HepG2 (cell line): ENCODE data around the gene FYB2. TPM values are rescaled to one million over a fixed set of nuclear protein-coding genes. Genes with fewer than 3 reads are reported as not detected.

Experiments used
- ATAC-seq: fragments of 200-7000 bp; cut with Tn5 transposase; 3 replicates; pipeline ENCODE4 v1.9.1; 2020; ENCODE audit warnings: mild to moderate bottlenecking, moderate library complexity
- BruUV-seq: library from RNA; stranded (reverse); fragments of 400-500 nt; replicated peaks from 2 replicates; lab custom pipeline; 2021; lab: Mats Ljungman, UMichigan
- CTCF ChIA-PET: fragments of 300-600 bp; formaldehyde crosslinking; extraction: SDS; loops from one replicate; lab custom pipeline; 2021; ENCODE audit warnings: low total read pairs, inconsistent platforms, low intra/inter-chr PET ratio; lab: Yijun Ruan, JAX
- POLR2A ChIA-PET: fragments of 350-600 bp; sonication (Branson Sonifier 250); formaldehyde crosslinking; loops from one replicate; lab custom pipeline; 2020; ENCODE audit warnings: antibody characterized with exemption, inconsistent platforms; lab: Yijun Ruan, JAX
- DNase-seq: peaks from one replicate; pipeline ENCODE4 v3.0.0-alpha.2; 2015; ENCODE audit warnings: low spot score
- FAIRE-seq: peaks from 3 replicates; lab custom pipeline; 2011; peaks lifted over from hg19 to GRCh38; lab: Jason Lieb, UNC
- H2AFZ ChIP-seq: one replicate; pipeline ENCODE4 v1.6.1; 2011; ENCODE audit warnings: low read length, inconsistent platforms
- H3K27ac ChIP-seq: fragments of 300-600 bp; 3 replicates; pipeline ENCODE4 v1.8.0; 2011; ENCODE audit warnings: mixed run types, mild to moderate bottlenecking, mixed read lengths, low read length, inconsistent platforms; ENCODE audit not compliant: insufficient read depth; ENCODE audit errors: extremely low read length
- H3K27me3 ChIP-seq, 2 experiments: fragments of 200-600 bp in 1 of 2; 2 replicates in 1 of 2; 3 replicates in 1 of 2; pipeline versions ENCODE4 v1.6.0 to v1.8.0; 2011; ENCODE audit warnings: low read length in 2 of 2, mild to moderate bottlenecking in 2 of 2, moderate library complexity in 2 of 2, inconsistent platforms in 1 of 2; ENCODE audit not compliant: insufficient read depth in 2 of 2, control insufficient read depth in 1 of 2
- H3K36me3 ChIP-seq, 2 experiments: fragments of 200-600 bp in 1 of 2; replicated peaks in 1 of 2; 2 replicates in 1 of 2; 3 replicates in 1 of 2; pipeline versions ENCODE4 v1.5.1 to v1.8.0; 2011; ENCODE audit warnings: low read length in 2 of 2, inconsistent platforms in 1 of 2; ENCODE audit not compliant: insufficient read depth in 2 of 2, control insufficient read depth in 1 of 2
- H3K4me1 ChIP-seq: 2 replicates; pipeline ENCODE4 v1.5.1; 2012; ENCODE audit warnings: low read length, inconsistent platforms; ENCODE audit not compliant: insufficient read depth
- H3K4me2 ChIP-seq: 2 replicates; pipeline ENCODE4 v1.6.0; 2011; ENCODE audit warnings: low read depth, low read length, inconsistent platforms
- H3K4me3 ChIP-seq, 3 experiments: fragments of 200-600 bp in 1 of 3; sonication (generic), shearing (Covaris generic) in 1 of 3; replicated peaks in 1 of 3; 2 replicates each; pipeline ENCODE4 v1.5.1; 2011 to 2016; ENCODE audit warnings: low read length in 3 of 3, inconsistent platforms in 2 of 3, low read depth in 2 of 3, mild to moderate bottlenecking in 2 of 3, control low read depth in 1 of 3, mixed read lengths in 1 of 3; ENCODE audit not compliant: insufficient read depth in 1 of 3
- H3K79me2 ChIP-seq: one replicate; pipeline ENCODE4 v1.6.1; 2011; ENCODE audit warnings: low read length, inconsistent platforms; ENCODE audit not compliant: insufficient read depth
- H3K9ac ChIP-seq: 2 replicates; pipeline ENCODE4 v1.6.0; 2011; ENCODE audit warnings: mild to moderate bottlenecking, low read depth, low read length, inconsistent platforms; ENCODE audit not compliant: insufficient read depth
- H3K9me3 ChIP-seq: 2 replicates; pipeline ENCODE4 v1.5.1; 2012; ENCODE audit warnings: mild to moderate bottlenecking, low read length
- H4K20me1 ChIP-seq: 2 replicates; pipeline ENCODE4 v1.6.0; 2011; ENCODE audit warnings: inconsistent platforms, mild to moderate bottlenecking, low read length, moderate library complexity; ENCODE audit not compliant: insufficient read depth
- DRAP1 ChIP-seq: IDR thresholded peaks from 2 replicates; pipeline ENCODE4 v1.6.1; 2016; ENCODE audit warnings: missing genetic modification reagents, missing compliant biosample characterization
- JUNB ChIP-seq: sonication (generic); formaldehyde crosslinking; IDR thresholded peaks from 2 replicates; pipeline ENCODE4 v1.8.0; 2022; ENCODE audit warnings: missing genetic modification reagents, mild to moderate bottlenecking, borderline replicate concordance
- KDM4B ChIP-seq: sonication (generic); formaldehyde crosslinking; IDR thresholded peaks from 2 replicates; pipeline ENCODE4 v1.4.0; 2020; ENCODE audit warnings: missing genetic modification reagents
- RBFOX2 ChIP-seq: fragments of 200-400 bp; formaldehyde crosslinking; IDR thresholded peaks from 2 replicates; pipeline ENCODE4 v1.6.1; 2017; ENCODE audit warnings: low read depth, mild to moderate bottlenecking, low read length
- RFX5 ChIP-seq: IDR thresholded peaks from 2 replicates; pipeline ENCODE4 v1.6.1; 2011; ENCODE audit warnings: low read depth, low read length, improper control_type of control experiment
- SYNCRIP ChIP-seq: fragments of 200-400 bp; formaldehyde crosslinking; IDR thresholded peaks from 2 replicates; pipeline ENCODE4 v1.6.1; 2018; ENCODE audit warnings: mild to moderate bottlenecking, low read depth, low read length; ENCODE audit not compliant: insufficient read depth
- THYN1 ChIP-seq: sonication (generic); formaldehyde crosslinking; IDR thresholded peaks from 2 replicates; pipeline ENCODE4 v1.8.1; 2023; ENCODE audit warnings: low read depth, mild to moderate bottlenecking, moderate library complexity, missing genetic modification reagents, borderline replicate concordance
- YY1 ChIP-seq: IDR thresholded peaks from 2 replicates; pipeline ENCODE4 v1.6.1; 2011; ENCODE audit warnings: low read length, low read depth, moderate library complexity, mild to moderate bottlenecking; ENCODE audit not compliant: insufficient read depth, insufficient replicate concordance
- ZEB1 ChIP-seq: IDR thresholded peaks from 2 replicates; pipeline ENCODE4 v1.6.1; 2012; ENCODE audit warnings: mild to moderate bottlenecking, low read depth, inconsistent platforms; ENCODE audit not compliant: insufficient replicate concordance
- ZNF496 ChIP-seq: sonication (generic); formaldehyde crosslinking; IDR thresholded peaks from 2 replicates; pipeline ENCODE4 v1.8.1; 2023; ENCODE audit warnings: mild to moderate bottlenecking, moderate library complexity, missing genetic modification reagents; ENCODE audit not compliant: insufficient replicate concordance
- ZNF512B ChIP-seq: sonication (generic); formaldehyde crosslinking; IDR thresholded peaks from 2 replicates; pipeline ENCODE4 v1.5.1; 2020; ENCODE audit warnings: missing genetic modification reagents, mild to moderate bottlenecking, borderline replicate concordance
- ZNF616 ChIP-seq: sonication (generic); formaldehyde crosslinking; IDR thresholded peaks from 2 replicates; pipeline ENCODE4 v1.5.0; 2020; ENCODE audit warnings: low read depth, mild to moderate bottlenecking, missing genetic modification reagents
- ZNF816 ChIP-seq: sonication (generic); formaldehyde crosslinking; IDR thresholded peaks from 2 replicates; pipeline ENCODE4 v1.8.0; 2022; ENCODE audit warnings: missing genetic modification reagents, mild to moderate bottlenecking, borderline replicate concordance
- WGBS: methylation state at CpG from one replicate; pipeline ENCODE4 v1.1.6; 2017; ENCODE audit warnings: low lambda C conversion rate; 5-methylcytosine and 5-hydroxymethylcytosine counted together
- in situ Hi-C: cut with HindIII; loops from 2 replicates; pipeline ENCODE4 v1.10.0; 2017; ENCODE audit warnings: low pct_unique_long_range_greater_than_20kb; ENCODE audit not compliant: extremely low pct_ligation_motif_present
- intact Hi-C: fragments of 100-400 bp; cut with micrococcal nuclease; formaldehyde crosslinking; loops from one replicate; pipeline ENCODE4 v1.10.0; 2022; ENCODE audit not compliant: unreplicated experiment
- polyA plus RNA-seq, 8 experiments: library from polyadenylated mRNA; depleted of rRNA in 3 of 8; stranded (reverse) in 7 of 8; unstranded in 1 of 8; fragments of >200 nt; fragmentation: Illumina TruSeq in 4 of 8; extraction: Trizol in 4 of 8; gene quantifications; 2 replicates each; pipeline versions ENCODE4 v1.2.1 to v1.2.3, GENCODE V29; 2011 to 2016; ENCODE audit warnings: low read depth in 4 of 8, missing spikeins in 1 of 8, mixed read lengths in 1 of 8; ENCODE audit not compliant: insufficient read depth in 1 of 8
- total RNA-seq, 5 experiments: library from RNA; depleted of rRNA; stranded (reverse); fragments of >200 nt; fragmentation: Illumina TruSeq; extraction: Trizol; gene quantifications; 2 replicates each; pipeline ENCODE4 v1.2.3, GENCODE V29; 2016; ENCODE audit warnings: low read depth in 1 of 5

FYB2 gene
- total and polyA plus RNA-seq, 2 of the 13 experiments (the other 11 are each of a cell fraction or from before 2014, with no cell fraction given) = 1.2 to 2.7 TPM

- Histone ChIP-seq H3K36me3 (no peaks in the 10 kb centered on the region), H3K4me2 (peak overlapping the region; percentile 87), H4K20me1 (no peaks in the 10 kb centered on the region), H3K9me3 (no peaks in the 10 kb centered on the region), H3K27ac (peak overlapping the region; percentile 89), H3K27me3 (no peaks in the 10 kb centered on the region), H3K79me2 (peaks cover 17% of the 10 kb centered on the region), H3K4me3 (peak overlapping the region; percentile 46 to 62 (median 49); a peak in 5 of 6 replicates), H3K4me1 (peaks cover 79% of the 10 kb centered on the region), H3K9ac (peak overlapping the region; percentile 70), H2AFZ (no peak overlapping the region)
- POLR2A ChIA-PET = interaction anchor here (1.0 to 3.6 kb wide), 17 partner anchors 14 to 1426 kb away, joined by 3 to 63 read pairs (median 4); partner anchors contain the start of genes C8B and FYB2
- ATAC-seq = no peak
- 0% methylated on average over 1 of the region's 1 CpG for WGBS
- intact Hi-C loops (loop anchor here (1.0 to 2.0 kb wide), 2 partner anchors 111 to 206 kb away; partner anchors contain the start of gene C8B), in situ Hi-C loops (no loop called here)
- CTCF ChIA-PET = no interaction called here
- TF ChIP-seq ZNF816 (CRISPR knock-in tag) = 0 out of 2 replicates have a peak, but pooled peaks have one; percentile 10
- TF ChIP-seq ZEB1 = no peak
- TF ChIP-seq RBFOX2 = peak; percentile 56; the same call in 1 of the 2 replicates
- no peak for DNase-seq
- FAIRE-seq = peak; percentile 30
- BruUV-seq = no TSS peak
Observed at GRCh38 chr1:56855190-56855589, 36.0 kb upstream of the FYB2 start.

GRCh38 chr1:56854521-56855099, 35.4 kb upstream of the FYB2 start, which contains the start of gene C8A:
TSS of gene C8A (plus strand) at chr1:56854797. CDS start at chr1:56854902, 105 bp downstream.
- H3K4me2 ChIP-seq = peak within 1 kb of the TSS; percentile 87
- DNase-seq (peak; percentile 87), FAIRE-seq (peak; percentile 96), ATAC-seq (peak; percentile 96)
- no peak within 1 kb of the TSS for H2AFZ ChIP-seq
- H3K9me3 ChIP-seq = no peaks in the 10 kb centered on the region
- POLR2A ChIA-PET = interaction anchor here (0.8 to 3.6 kb wide), 20 partner anchors 14 to 1426 kb away, joined by 3 to 63 read pairs (median 4); partner anchors contain the start of genes C8B and FYB2
- no peaks in the 10 kb centered on the region for H3K36me3 ChIP-seq
- 0% methylated on average over 3 of the region's 3 CpGs for WGBS
- peak within 1 kb of the TSS; percentile 46 to 62 (median 49); a peak in 5 of 6 replicates for H3K4me3 ChIP-seq
- H3K27me3 ChIP-seq = no peaks in the 10 kb centered on the region
- peak within 1 kb of the TSS; percentile 89 for H3K27ac ChIP-seq
- CTCF ChIA-PET = no interaction called here
- peaks cover 17% of the 10 kb centered on the region for H3K79me2 ChIP-seq
- no peaks in the 10 kb centered on the region for H4K20me1 ChIP-seq
- H3K9ac ChIP-seq = peak within 1 kb of the TSS; percentile 70
- no TSS peak for BruUV-seq
- in situ Hi-C loops = loop anchor here (5.0 kb wide), 1 partner anchor 58 kb away; no protein-coding TSS in a partner anchor
- intact Hi-C loops = loop anchor here (1.0 to 2.0 kb wide), 3 partner anchors 56 to 206 kb away; partner anchors contain the start of gene C8B
- peaks cover 79% of the 10 kb centered on the region for H3K4me1 ChIP-seq
- peak; percentile 69; the same call in 1 of the 2 replicates for TF ChIP-seq ZNF512B (CRISPR knock-in tag)
- TF ChIP-seq ZNF496 (CRISPR knock-in tag) = no peak
- TF ChIP-seq ZNF616 (CRISPR knock-in tag) = no peak
- no peak for TF ChIP-seq RFX5
- no peak for TF ChIP-seq THYN1 (CRISPR knock-in tag)
- peak; percentile 83 for TF ChIP-seq DRAP1 (CRISPR knock-in tag)
- TF ChIP-seq JUNB = no peak
- no peak for TF ChIP-seq KDM4B (CRISPR knock-in tag)
- TF ChIP-seq YY1 = no peak
- no peak for TF ChIP-seq SYNCRIP
